Mesenchymal stem cell (in vitro differentiated cells and primary cell): ENCODE results near the gene LGALS9C.
"Not testable (repeated sequence)": the region's sequence is repeated elsewhere in the genome, so short reads cannot be mapped to it uniquely, and the experiment has no call there.

ENCODE experiments used
- DNase-seq: peaks from one replicate; pipeline ENCODE4 v3.0.0-alpha.2; 2013
- H2AFZ ChIP-seq: one replicate; pipeline ENCODE4 v1.6.1; 2013; ENCODE audit warnings: low read depth, mild to moderate bottlenecking, control low read depth, inconsistent platforms, low read length, moderate library complexity
- H2AK5ac ChIP-seq: 2 replicates; pipeline ENCODE4 v1.6.1; 2013; ENCODE audit warnings: low read length, moderate library complexity, mild to moderate bottlenecking, inconsistent platforms; ENCODE audit not compliant: severe bottlenecking
- H2BK120ac ChIP-seq: one replicate; pipeline ENCODE4 v1.6.1; 2013; ENCODE audit warnings: low read depth, mild to moderate bottlenecking, inconsistent platforms, low read length, moderate library complexity
- H2BK12ac ChIP-seq, 2 experiments: one replicate each; pipeline ENCODE4 v1.6.1; 2013; ENCODE audit warnings: inconsistent platforms in 2 of 2, low read length in 2 of 2, mild to moderate bottlenecking in 2 of 2, moderate library complexity in 2 of 2, control low read depth in 1 of 2
- H2BK15ac ChIP-seq: one replicate; pipeline ENCODE4 v1.6.1; 2013; ENCODE audit warnings: mild to moderate bottlenecking, low read depth, inconsistent platforms; ENCODE audit not compliant: poor library complexity, severe bottlenecking
- H2BK5ac ChIP-seq: 2 replicates; pipeline ENCODE4 v1.6.1; 2013; ENCODE audit warnings: low read depth, mild to moderate bottlenecking, low read length, control low read depth, inconsistent platforms; ENCODE audit not compliant: poor library complexity, severe bottlenecking
- H3K14ac ChIP-seq, 2 experiments: one replicate each; pipeline ENCODE4 v1.6.1; 2013; ENCODE audit warnings: inconsistent platforms in 2 of 2, low read length in 2 of 2, control low read depth in 1 of 2, mild to moderate bottlenecking in 1 of 2, moderate library complexity in 1 of 2
- H3K18ac ChIP-seq, 2 experiments: one replicate each; pipeline ENCODE4 v1.6.1; 2013; ENCODE audit warnings: inconsistent platforms in 2 of 2, low read length in 2 of 2, control low read depth in 1 of 2, low read depth in 1 of 2, mild to moderate bottlenecking in 1 of 2
- H3K23ac ChIP-seq, 2 experiments: one replicate each; pipeline ENCODE4 v1.6.1; 2013; ENCODE audit warnings: inconsistent platforms in 2 of 2, low read length in 2 of 2, mild to moderate bottlenecking in 2 of 2, moderate library complexity in 2 of 2, control low read depth in 1 of 2
- H3K27ac ChIP-seq: 2 replicates; pipeline ENCODE4 v1.5.1; 2013; ENCODE audit warnings: mild to moderate bottlenecking, moderate library complexity, low read length, control low read depth, inconsistent platforms; ENCODE audit not compliant: poor library complexity, severe bottlenecking
- H3K27me3 ChIP-seq, 2 experiments: 2 replicates each; pipeline versions ENCODE4 v1.6.1 to v1.7.0; 2013; ENCODE audit warnings: low read length in 2 of 2, mild to moderate bottlenecking in 2 of 2, moderate library complexity in 2 of 2, control low read depth in 1 of 2, inconsistent platforms in 1 of 2; ENCODE audit not compliant: control insufficient read depth in 1 of 2, insufficient read depth in 1 of 2
- H3K36me3 ChIP-seq, 2 experiments: 2 replicates each; pipeline versions ENCODE4 v1.6.1 to v1.7.0; 2013; ENCODE audit warnings: low read length in 2 of 2, control low read depth in 1 of 2, inconsistent platforms in 1 of 2, low read depth in 1 of 2, mild to moderate bottlenecking in 1 of 2; ENCODE audit not compliant: insufficient read depth in 2 of 2, control insufficient read depth in 1 of 2
- H3K4ac ChIP-seq, 2 experiments: one replicate each; pipeline ENCODE4 v1.6.1; 2013; ENCODE audit warnings: inconsistent platforms in 2 of 2, low read length in 2 of 2, mild to moderate bottlenecking in 2 of 2, moderate library complexity in 2 of 2, control low read depth in 1 of 2, low read depth in 1 of 2
- H3K4me1 ChIP-seq: 2 replicates; pipeline ENCODE4 v1.6.1; 2013; ENCODE audit warnings: low read depth, low read length, control low read depth; ENCODE audit not compliant: control insufficient read depth, insufficient read depth
- H3K4me2 ChIP-seq: 2 replicates; pipeline ENCODE4 v1.6.1; 2013; ENCODE audit warnings: low read length, mild to moderate bottlenecking, inconsistent platforms; ENCODE audit not compliant: poor library complexity, severe bottlenecking
- H3K4me3 ChIP-seq, 2 experiments: 2 replicates each; pipeline versions ENCODE4 v1.5.1 to v1.7.0; 2013; ENCODE audit warnings: low read length in 2 of 2, mild to moderate bottlenecking in 2 of 2, control low read depth in 1 of 2, low read depth in 1 of 2; ENCODE audit not compliant: insufficient read depth in 1 of 2
- H3K79me1 ChIP-seq: replicated peaks from 2 replicates; pipeline ENCODE4 v1.6.1; 2013; ENCODE audit warnings: mild to moderate bottlenecking, control low read depth, low read length, inconsistent platforms; ENCODE audit not compliant: poor library complexity, severe bottlenecking
- H3K9ac ChIP-seq: 2 replicates; pipeline ENCODE4 v1.7.0; 2013; ENCODE audit warnings: mild to moderate bottlenecking, low read length, moderate library complexity
- H3K9me3 ChIP-seq: 2 replicates; pipeline ENCODE4 v1.7.0; 2013; ENCODE audit warnings: mild to moderate bottlenecking, low read length; ENCODE audit not compliant: control insufficient read depth
- H4K8ac ChIP-seq: one replicate; pipeline ENCODE4 v1.6.1; 2013; ENCODE audit warnings: inconsistent platforms, mild to moderate bottlenecking, low read length, moderate library complexity
- H4K91ac ChIP-seq: one replicate; pipeline ENCODE4 v1.6.1; 2013; ENCODE audit warnings: mild to moderate bottlenecking, low read length, inconsistent platforms
- WGBS: methylation state at CpG from one replicate; pipeline ENCODE4 v1.1.7; 2013; ENCODE audit warnings: mixed read lengths; 5-methylcytosine and 5-hydroxymethylcytosine counted together

Gene LGALS9C

GRCh38 chr17:18442532-18442931 is 34.1 kb upstream of the LGALS9C start:
- H3K4me1 ChIP-seq, H3K14ac ChIP-seq, H3K18ac ChIP-seq, H3K79me1 ChIP-seq, H4K8ac ChIP-seq, H2BK12ac ChIP-seq, H2BK120ac ChIP-seq, H2BK5ac ChIP-seq, H3K27me3 ChIP-seq, H2BK15ac ChIP-seq, H3K4me3 ChIP-seq, H2AFZ ChIP-seq, H3K9me3 ChIP-seq, H4K91ac ChIP-seq, DNase-seq, H2AK5ac ChIP-seq, H3K36me3 ChIP-seq, H3K27ac ChIP-seq, H3K4me2 ChIP-seq, H3K9ac ChIP-seq, H3K4ac ChIP-seq, H3K23ac ChIP-seq: not testable (repeated sequence)
- WGBS = no CpG with 5 or more reads among the region's 4 CpGs

- not testable (repeated sequence) for H3K23ac ChIP-seq, H2AK5ac ChIP-seq, H3K27me3 ChIP-seq, H2BK5ac ChIP-seq, H3K4me1 ChIP-seq, H2AFZ ChIP-seq, H2BK120ac ChIP-seq, DNase-seq, H3K9me3 ChIP-seq, H3K4me2 ChIP-seq, H3K18ac ChIP-seq, H3K14ac ChIP-seq, H4K8ac ChIP-seq, H2BK15ac ChIP-seq, H3K79me1 ChIP-seq, H3K4ac ChIP-seq, H3K9ac ChIP-seq, H4K91ac ChIP-seq, H3K36me3 ChIP-seq, H2BK12ac ChIP-seq, H3K4me3 ChIP-seq, H3K27ac ChIP-seq
- WGBS = no CpG with 5 or more reads among the region's 9 CpGs
Measured at GRCh38 chr17:18447476-18448205, 28.9 kb upstream of the LGALS9C start.

- not testable (repeated sequence) for H3K18ac ChIP-seq, H3K14ac ChIP-seq, DNase-seq, H4K91ac ChIP-seq, H3K79me1 ChIP-seq, H3K36me3 ChIP-seq, H2BK15ac ChIP-seq, H2AFZ ChIP-seq, H3K27ac ChIP-seq, H3K23ac ChIP-seq, H3K4ac ChIP-seq, H3K4me3 ChIP-seq, H4K8ac ChIP-seq, H2BK120ac ChIP-seq, H3K9ac ChIP-seq, H3K4me2 ChIP-seq, H3K9me3 ChIP-seq, H2AK5ac ChIP-seq, H2BK5ac ChIP-seq, H3K4me1 ChIP-seq, H2BK12ac ChIP-seq, H3K27me3 ChIP-seq
- no CpG with 5 or more reads among the region's 2 CpGs for WGBS
Measured at GRCh38 chr17:18448311-18448710, 28.3 kb upstream of the LGALS9C start.

GRCh38 chr17:18449833-18450232 is 26.8 kb upstream of the LGALS9C start:
- not testable (repeated sequence) for H3K14ac ChIP-seq, H2BK15ac ChIP-seq, H4K91ac ChIP-seq, H3K4me1 ChIP-seq, H3K9ac ChIP-seq, H3K36me3 ChIP-seq, H3K9me3 ChIP-seq, H3K4ac ChIP-seq, H2BK5ac ChIP-seq, H2BK120ac ChIP-seq, H2AFZ ChIP-seq, DNase-seq, H3K18ac ChIP-seq, H3K27ac ChIP-seq, H3K23ac ChIP-seq, H4K8ac ChIP-seq, H3K4me3 ChIP-seq, H3K79me1 ChIP-seq, H2BK12ac ChIP-seq, H2AK5ac ChIP-seq, H3K4me2 ChIP-seq, H3K27me3 ChIP-seq
- no CpG with 5 or more reads among the region's 7 CpGs for WGBS
